GM18502 (cell line): ENCODE data around the gene SLC25A36.
A peak's percentile ranks its signal among the peaks of the same experiment; 100 is the strongest.
"Not testable (repeated sequence)": the region's sequence is repeated elsewhere in the genome, so short reads cannot be mapped to it uniquely, and the experiment has no call there.

Experiments
- ATAC-seq: cut with Tn5 transposase; IDR thresholded peaks from one replicate; pipeline ENCODE4 v1.9.1; 2021; ENCODE audit warnings: mild to moderate bottlenecking; ENCODE audit not compliant: unreplicated experiment, poor library complexity

Gene SLC25A36

GRCh38 chr3:140929446-140929845 is 12.2 kb upstream of the SLC25A36 start:
- ATAC-seq, result no peak

GRCh38 chr3:140931016-140931454 is 10.6 kb upstream of the SLC25A36 start:
- no peak for ATAC-seq

GRCh38 chr3:140931801-140932200 is 9.8 kb upstream of the SLC25A36 start:
- no peak for ATAC-seq

GRCh38 chr3:140933109-140933508 is 8.5 kb upstream of the SLC25A36 start:
- no peak for ATAC-seq

- no peak for ATAC-seq
Measured at GRCh38 chr3:140933552-140933951, 8.1 kb upstream of the SLC25A36 start.

- ATAC-seq, result not testable (repeated sequence)
Measured at GRCh38 chr3:140939305-140939704, 2.3 kb upstream of the SLC25A36 start.

GRCh38 chr3:140941090-140941433 is 574 bp upstream of the SLC25A36 start:
- no peak for ATAC-seq

GRCh38 chr3:140942221-140943104 is 827 bp downstream of the SLC25A36 start:
- ATAC-seq, result peak; percentile 50

GRCh38 chr3:140943781-140944552 is 2.3 kb downstream of the SLC25A36 start:
- no peak for ATAC-seq

- no peak for ATAC-seq
Measured at GRCh38 chr3:140948460-140949249, 7.0 kb downstream of the SLC25A36 start.

GRCh38 chr3:140950144-140950543 is 8.5 kb downstream of the SLC25A36 start:
- no peak for ATAC-seq

- no peak for ATAC-seq
Measured at GRCh38 chr3:140950863-140951262, 9.2 kb downstream of the SLC25A36 start.

GRCh38 chr3:140951750-140952149 is 10.1 kb downstream of the SLC25A36 start:
- ATAC-seq, result not testable (repeated sequence)

GRCh38 chr3:140953028-140953960 is 11.7 kb downstream of the SLC25A36 start:
- no peak for ATAC-seq

- no peak for ATAC-seq
Measured at GRCh38 chr3:140954576-140954975, 12.9 kb downstream of the SLC25A36 start.

- ATAC-seq, result no peak
Measured at GRCh38 chr3:140955645-140956044, 14.0 kb downstream of the SLC25A36 start.

- no peak for ATAC-seq
Measured at GRCh38 chr3:140956058-140956835, 14.6 kb downstream of the SLC25A36 start.

- ATAC-seq, result no peak
Measured at GRCh38 chr3:140972833-140973232, 31.2 kb downstream of the SLC25A36 start.

GRCh38 chr3:140974900-140975299 is 33.3 kb downstream of the SLC25A36 start:
- no peak for ATAC-seq
